SU-DHL-6 (cell line): ENCODE data around the gene C1orf232.

ENCODE experiments used
- H2AFZ ChIP-seq: fragments of 200-600 bp; sonication (generic); 2 replicates; pipeline ENCODE4 v1.6.1; 2014; ENCODE audit warnings: low read depth, mild to moderate bottlenecking, moderate library complexity, mixed read lengths, antibody characterized with exemption, low read length; ENCODE audit not compliant: severe bottlenecking
- H3F3A ChIP-seq: fragments of 200-600 bp; shearing (Covaris generic); 2 replicates; pipeline ENCODE4 v1.6.0; 2016; ENCODE audit warnings: antibody characterized with exemption, mild to moderate bottlenecking; ENCODE audit not compliant: insufficient read depth
- H3K27ac ChIP-seq: fragments of 200-600 bp; sonication (generic); 2 replicates; pipeline ENCODE4 v1.5.1; 2016; ENCODE audit warnings: low read depth, mild to moderate bottlenecking, low read length, moderate library complexity, mixed read lengths
- H3K27me3 ChIP-seq: fragments of 200-600 bp; sonication (generic), shearing (Covaris generic); 2 replicates; pipeline ENCODE4 v1.6.0; 2014; ENCODE audit warnings: mild to moderate bottlenecking, low read length
- H3K36me3 ChIP-seq: fragments of 200-600 bp; sonication (generic); 2 replicates; pipeline ENCODE4 v1.6.1; 2014; ENCODE audit warnings: mild to moderate bottlenecking, low read length, mixed read lengths
- H3K4me2 ChIP-seq: fragments of 300-600, 200-600 bp; shearing (Covaris generic), sonication (generic); 2 replicates; pipeline ENCODE4 v1.6.0; 2014; ENCODE audit warnings: low read length, low read depth, mild to moderate bottlenecking; ENCODE audit not compliant: poor library complexity, severe bottlenecking
- H3K4me3 ChIP-seq: fragments of 200-600 bp; sonication (generic); 2 replicates; pipeline ENCODE4 v1.5.1; 2014; ENCODE audit warnings: antibody characterized with exemption, low read length, mild to moderate bottlenecking, mixed read lengths; ENCODE audit not compliant: insufficient read depth, poor library complexity, severe bottlenecking
- H3K79me2 ChIP-seq: fragments of 200-600 bp; sonication (generic); 2 replicates; pipeline ENCODE4 v1.6.1; 2014; ENCODE audit warnings: mild to moderate bottlenecking, low read length, moderate library complexity; ENCODE audit not compliant: insufficient read depth
- H3K9ac ChIP-seq: fragments of 200-600 bp; sonication (generic); 2 replicates; pipeline ENCODE4 v1.7.0; 2014; ENCODE audit warnings: mild to moderate bottlenecking, low read length
- H3K9me2 ChIP-seq: fragments of 200-600 bp; sonication (generic); replicated peaks from 2 replicates; pipeline ENCODE4 v1.6.1; 2014; ENCODE audit warnings: low read length; ENCODE audit not compliant: insufficient read depth
- H3K9me3 ChIP-seq: fragments of 200-600 bp; sonication (generic); 2 replicates; pipeline ENCODE4 v1.6.1; 2014; ENCODE audit warnings: low read length, mixed read lengths; ENCODE audit not compliant: insufficient read depth
- H4K20me1 ChIP-seq: fragments of 200-600 bp; sonication (generic); 2 replicates; pipeline ENCODE4 v1.6.1; 2014; ENCODE audit warnings: low read depth, mild to moderate bottlenecking, antibody characterized with exemption, low read length, moderate library complexity, mixed read lengths
- CTCF ChIP-seq: fragments of 200-600 bp; sonication (generic); IDR thresholded peaks from one replicate; pipeline ENCODE4 v1.5.1; 2017; ENCODE audit warnings: antibody characterized with exemption, mild to moderate bottlenecking, low read length, moderate library complexity; ENCODE audit not compliant: insufficient read depth, poor library complexity, severe bottlenecking
- EZH2phosphoT487 ChIP-seq: fragments of 200-600 bp; sonication (generic), shearing (Covaris generic); conservative IDR thresholded peaks from 2 replicates; pipeline ENCODE4 v1.6.1; 2018; ENCODE audit warnings: mild to moderate bottlenecking, antibody characterized with exemption, low read length, moderate library complexity, mixed read lengths

C1orf232 gene

GRCh38 chr1:26169669-26170471, 1.1 kb upstream of the C1orf232 start, which contains the start of gene ZNF593:
Gene ZNF593 (plus strand): TSS chr1:26169908. CDS start chr1:26169984, 76 bp downstream.
- no peak for TF ChIP-seq EZH2phosphoT487
- peak; percentile 74 for TF ChIP-seq CTCF
- Histone ChIP-seq H3K36me3 (no peaks in the 10 kb centered on the region), H3K9ac (peak within 1 kb of the TSS; percentile 99), H3F3A (0 out of 2 replicates have a peak, but pooled peaks cover 6% of the 10 kb centered on the region), H3K4me3 (peak within 1 kb of the TSS; percentile 98), H3K4me2 (peak within 1 kb of the TSS; percentile 84), H2AFZ (peak within 1 kb of the TSS; percentile 78), H3K9me3 (no peaks in the 10 kb centered on the region), H3K9me2 (no peaks in the 10 kb centered on the region), H3K79me2 (peaks cover 11% of the 10 kb centered on the region), H3K27me3 (no peaks in the 10 kb centered on the region), H3K27ac (peak within 1 kb of the TSS; percentile 33), H4K20me1 (no peaks in the 10 kb centered on the region)

- H3F3A ChIP-seq, result 0 out of 2 replicates have a peak, but pooled peaks cover 4% of the 10 kb centered on the region
- no peak overlapping the region for H3K4me3 ChIP-seq
- H4K20me1 ChIP-seq, result no peaks in the 10 kb centered on the region
- H3K9ac ChIP-seq, result peak overlapping the region; percentile 99; the same call in 1 of the 2 replicates
- H3K9me3 ChIP-seq, result no peaks in the 10 kb centered on the region
- H3K4me2 ChIP-seq, result peak overlapping the region; percentile 84
- H3K9me2 ChIP-seq, result no peaks in the 10 kb centered on the region
- TF ChIP-seq CTCF (no peak), EZH2phosphoT487 (no peak)
- H3K79me2 ChIP-seq, result peaks cover 11% of the 10 kb centered on the region
- H3K27ac ChIP-seq, result no peak overlapping the region
- H3K36me3 ChIP-seq, result no peaks in the 10 kb centered on the region
- no peak overlapping the region for H2AFZ ChIP-seq
- no peaks in the 10 kb centered on the region for H3K27me3 ChIP-seq
Measured at GRCh38 chr1:26169198-26169554, 413 bp upstream of the C1orf232 start.

- no peaks in the 10 kb centered on the region for H3K9me2 ChIP-seq
- no peaks in the 10 kb centered on the region for H3K27me3 ChIP-seq
- H3K4me2 ChIP-seq, result no peak overlapping the region
- H2AFZ ChIP-seq, result no peak overlapping the region
- H3K4me3 ChIP-seq, result no peak overlapping the region
- no peaks in the 10 kb centered on the region for H3K36me3 ChIP-seq
- H3K9ac ChIP-seq, result no peak overlapping the region
- H3K9me3 ChIP-seq, result no peaks in the 10 kb centered on the region
- no peaks in the 10 kb centered on the region for H3F3A ChIP-seq
- H4K20me1 ChIP-seq, result no peaks in the 10 kb centered on the region
- no peak for TF ChIP-seq EZH2phosphoT487
- no peak for TF ChIP-seq CTCF
- H3K79me2 ChIP-seq, result peaks cover 11% of the 10 kb centered on the region
- no peak overlapping the region for H3K27ac ChIP-seq
Measured at GRCh38 chr1:26166719-26167281, 2.0 kb downstream of the C1orf232 start.
